H1 (cell line): Measurements from ENCODE around the gene RAPGEF1. TPM values are rescaled to one million over a fixed set of nuclear protein-coding genes. Genes with fewer than 3 reads are reported as not detected.

Source experiments
- CTCF ChIA-PET: fragments of 300-600 bp; sonication (Branson Sonifier 250); formaldehyde crosslinking; loops from one replicate; lab custom pipeline; 2021; ENCODE audit not compliant: partially characterized antibody; lab: Charles Lee
- POLR2A ChIA-PET: fragments of 300-600 bp; sonication (Branson Sonifier 250); formaldehyde crosslinking; loops from one replicate; lab custom pipeline; 2021; ENCODE audit warnings: inconsistent platforms; ENCODE audit not compliant: partially characterized antibody; lab: Charles Lee
- DNase-seq, 2 experiments: peaks; one replicate each; pipeline versions ENCODE4 v3.0.0 to v3.0.0-alpha.2; 2010 to 2022; ENCODE audit warnings: low spot score in 2 of 2, low read depth in 1 of 2, mixed read lengths in 1 of 2
- FAIRE-seq: peaks from 2 replicates; lab custom pipeline; 2011; peaks lifted over from hg19 to GRCh38; lab: Jason Lieb, UNC
- H2AFZ ChIP-seq: 2 replicates; pipeline ENCODE4 v1.8.1; 2012; ENCODE audit warnings: low read length, inconsistent platforms
- H2AK5ac ChIP-seq: 2 replicates; pipeline ENCODE4 v1.6.1; 2013; ENCODE audit warnings: low read depth, low read length
- H2BK120ac ChIP-seq: replicated peaks from 2 replicates; pipeline ENCODE3; 2013; ENCODE audit warnings: low read depth, low read length, inconsistent platforms
- H2BK12ac ChIP-seq: 2 replicates; pipeline ENCODE4 v1.6.1; 2013; ENCODE audit warnings: low read depth, low read length
- H2BK15ac ChIP-seq: 2 replicates; pipeline ENCODE4 v1.6.1; 2013; ENCODE audit warnings: low read length
- H2BK20ac ChIP-seq: 2 replicates; pipeline ENCODE4 v1.6.1; 2013; ENCODE audit warnings: low read length
- H2BK5ac ChIP-seq: 2 replicates; pipeline ENCODE4 v1.6.1; 2013; ENCODE audit warnings: low read depth, low read length
- H3K14ac ChIP-seq: 2 replicates; pipeline ENCODE4 v1.6.1; 2013; ENCODE audit warnings: inconsistent platforms; ENCODE audit not compliant: insufficient read length
- H3K18ac ChIP-seq: 2 replicates; pipeline ENCODE4 v1.6.1; 2013; ENCODE audit warnings: low read length; ENCODE audit errors: extremely low read depth
- H3K23ac ChIP-seq: 2 replicates; pipeline ENCODE4 v1.6.1; 2013; ENCODE audit warnings: inconsistent platforms; ENCODE audit not compliant: insufficient read length
- H3K23me2 ChIP-seq: 2 replicates; pipeline ENCODE4 v1.6.1; 2013; ENCODE audit warnings: low read depth, low read length
- H3K27ac ChIP-seq: 2 replicates; pipeline ENCODE4 v1.6.1; 2011; ENCODE audit warnings: low read depth, low read length, inconsistent platforms
- H3K27me3 ChIP-seq, 4 experiments: replicated peaks in 1 of 4; 1 replicate in 1 of 4; 2 replicates in 3 of 4; pipeline versions ENCODE4 v1.6.1 to v1.8.1; 2011 to 2013; ENCODE audit warnings: low read length in 3 of 4, mild to moderate bottlenecking in 3 of 4, inconsistent platforms in 2 of 4, mixed read lengths in 2 of 4, moderate library complexity in 1 of 4; ENCODE audit not compliant: control insufficient read depth in 3 of 4, insufficient read depth in 3 of 4; ENCODE audit errors: extremely low read depth in 1 of 4
- H3K36me3 ChIP-seq, 4 experiments: 2 replicates each; pipeline versions ENCODE4 v1.6.1 to v1.8.1; 2011 to 2013; ENCODE audit warnings: mild to moderate bottlenecking in 4 of 4, low read length in 3 of 4, moderate library complexity in 2 of 4, control low read depth in 1 of 4, inconsistent platforms in 1 of 4; ENCODE audit not compliant: insufficient read depth in 4 of 4, control insufficient read depth in 2 of 4
- H3K4ac ChIP-seq: replicated peaks from 2 replicates; pipeline ENCODE3; 2013; ENCODE audit warnings: low read length, low read depth, mixed read lengths, inconsistent platforms; ENCODE audit not compliant: insufficient read length
- H3K4me1 ChIP-seq, 4 experiments: replicated peaks in 1 of 4; 1 replicate in 1 of 4; 2 replicates in 3 of 4; pipeline versions ENCODE4 v1.6.1 to v1.8.1; 2011 to 2013; ENCODE audit warnings: low read length in 3 of 4, inconsistent platforms in 2 of 4, mixed read lengths in 1 of 4; ENCODE audit not compliant: insufficient read depth in 4 of 4, control insufficient read depth in 3 of 4
- H3K4me2 ChIP-seq, 2 experiments: 2 replicates each; pipeline versions ENCODE4 v1.6.1 to v1.8.1; 2011 to 2013; ENCODE audit warnings: low read depth in 2 of 2, low read length in 2 of 2, control low read depth in 1 of 2, inconsistent platforms in 1 of 2, mild to moderate bottlenecking in 1 of 2; ENCODE audit not compliant: insufficient read depth in 1 of 2
- H3K4me3 ChIP-seq, 4 experiments: fragments of 200-600, 300-600 bp in 1 of 4; sonication (generic), shearing (Covaris generic), sonication (Bioruptor Twin) in 1 of 4; 2 replicates each; pipeline versions ENCODE4 v1.5.1 to v1.8.1; 2011 to 2016; ENCODE audit warnings: low read length in 4 of 4, low read depth in 3 of 4, control low read depth in 2 of 4, inconsistent platforms in 2 of 4, mild to moderate bottlenecking in 2 of 4, mixed read lengths in 1 of 4, moderate library complexity in 1 of 4; ENCODE audit not compliant: insufficient read depth in 2 of 4; ENCODE audit errors: extremely low read depth in 1 of 4
- H3K56ac ChIP-seq: replicated peaks from 2 replicates; pipeline ENCODE3; 2013; ENCODE audit warnings: low read depth, mild to moderate bottlenecking, mixed read lengths, low read length, inconsistent platforms; ENCODE audit not compliant: insufficient read length
- H3K79me1 ChIP-seq: 2 replicates; pipeline ENCODE4 v1.6.1; 2013; ENCODE audit warnings: low read depth, low read length, control low read depth
- H3K79me2 ChIP-seq, 2 experiments: 2 replicates each; pipeline versions ENCODE4 v1.6.1 to v1.8.1; 2012 to 2013; ENCODE audit warnings: low read length in 2 of 2, mild to moderate bottlenecking in 2 of 2, inconsistent platforms in 1 of 2; ENCODE audit not compliant: insufficient read depth in 2 of 2, control insufficient read depth in 1 of 2
- H3K9ac ChIP-seq, 4 experiments: replicated peaks in 1 of 4; 1 replicate in 1 of 4; 2 replicates in 3 of 4; pipeline versions ENCODE4 v1.6.1 to v1.8.1; 2011 to 2013; ENCODE audit warnings: low read depth in 3 of 4, low read length in 3 of 4, control low read depth in 2 of 4, mild to moderate bottlenecking in 2 of 4, moderate library complexity in 2 of 4, inconsistent platforms in 1 of 4; ENCODE audit errors: extremely low read depth in 1 of 4
- H3K9me3 ChIP-seq, 2 experiments: 2 replicates each; pipeline versions ENCODE4 v1.6.1 to v1.8.1; 2012 to 2013; ENCODE audit warnings: mild to moderate bottlenecking in 2 of 2, moderate library complexity in 2 of 2, control low read depth in 1 of 2, inconsistent platforms in 1 of 2, low read depth in 1 of 2, low read length in 1 of 2, mixed read lengths in 1 of 2; ENCODE audit not compliant: insufficient read depth in 2 of 2
- H4K20me1 ChIP-seq, 2 experiments: replicated peaks in 1 of 2; 2 replicates each; pipeline versions ENCODE3 to v1.8.1; 2011 to 2013; ENCODE audit warnings: inconsistent platforms in 2 of 2, low read length in 2 of 2, mild to moderate bottlenecking in 1 of 2; ENCODE audit not compliant: insufficient read depth in 2 of 2, control insufficient read depth in 1 of 2
- H4K5ac ChIP-seq: 2 replicates; pipeline ENCODE4 v1.6.1; 2013; ENCODE audit warnings: low read length, low read depth, mixed read lengths, inconsistent platforms; ENCODE audit not compliant: insufficient read length
- H4K8ac ChIP-seq: 2 replicates; pipeline ENCODE4 v1.8.0; 2013; ENCODE audit warnings: mild to moderate bottlenecking, moderate library complexity, low read length, inconsistent platforms; ENCODE audit not compliant: insufficient read depth; ENCODE audit errors: extremely low read depth
- H4K91ac ChIP-seq: replicated peaks from 2 replicates; pipeline ENCODE3; 2013; ENCODE audit warnings: low read length, mixed read lengths, inconsistent platforms; ENCODE audit not compliant: insufficient read length
- BACH1 ChIP-seq: IDR thresholded peaks from 2 replicates; pipeline ENCODE4 v1.6.1; 2012; ENCODE audit warnings: low read length, improper control_type of control experiment
- CREB1 ChIP-seq: IDR thresholded peaks from 2 replicates; pipeline ENCODE4 v1.6.1; 2012; ENCODE audit warnings: inconsistent platforms
- USF2 ChIP-seq: IDR thresholded peaks from 2 replicates; pipeline ENCODE4 v1.6.1; 2011; ENCODE audit warnings: low read length, improper control_type of control experiment
- WGBS, 2 experiments: shearing (Covaris generic) in 1 of 2; methylation state at CpG; one replicate each; pipeline versions ENCODE4 v1.1.6 to v1.1.7; 2013 to 2015; ENCODE audit warnings: low lambda C conversion rate in 2 of 2, mixed read lengths in 2 of 2, inconsistent platforms in 1 of 2, low coverage in 1 of 2, missing lambda C conversion rate in 1 of 2; ENCODE audit not compliant: insufficient replicate concordance in 2 of 2, insufficient coverage in 1 of 2, insufficient read length in 1 of 2; ENCODE audit errors: extremely low coverage in 1 of 2, missing lambda C conversion rate in 1 of 2; 5-methylcytosine and 5-hydroxymethylcytosine counted together
- polyA plus RNA-seq, 7 experiments: library from polyadenylated mRNA; depleted of rRNA in 3 of 7; stranded (reverse) in 5 of 7; unstranded in 2 of 7; fragments of >200 nt in 5 of 7; fragments of 200-250 nt in 2 of 7; gene quantifications; 1 replicate in 5 of 7; 2 replicates in 1 of 7; 4 replicates in 1 of 7; pipeline versions ENCODE4 v1.2.1 to v1.2.3, GENCODE V29; 2011 to 2013; ENCODE audit warnings: missing spikeins in 2 of 7, mixed read lengths in 2 of 7
- total RNA-seq: library from RNA; stranded (reverse); fragmentation: NEBNext Ultra II Directional; extraction: Animal tissue kit (Norgen Biotek cat#: 25700); gene quantifications from 2 replicates; pipeline ENCODE4 v1.2.1, GENCODE V29; 2021

RAPGEF1 gene
- total and polyA plus RNA-seq, 2 of the 8 experiments (the other 6 are each of a cell fraction or from before 2014, with no cell fraction given) = 29.7 to 78.9 TPM

DNA sequence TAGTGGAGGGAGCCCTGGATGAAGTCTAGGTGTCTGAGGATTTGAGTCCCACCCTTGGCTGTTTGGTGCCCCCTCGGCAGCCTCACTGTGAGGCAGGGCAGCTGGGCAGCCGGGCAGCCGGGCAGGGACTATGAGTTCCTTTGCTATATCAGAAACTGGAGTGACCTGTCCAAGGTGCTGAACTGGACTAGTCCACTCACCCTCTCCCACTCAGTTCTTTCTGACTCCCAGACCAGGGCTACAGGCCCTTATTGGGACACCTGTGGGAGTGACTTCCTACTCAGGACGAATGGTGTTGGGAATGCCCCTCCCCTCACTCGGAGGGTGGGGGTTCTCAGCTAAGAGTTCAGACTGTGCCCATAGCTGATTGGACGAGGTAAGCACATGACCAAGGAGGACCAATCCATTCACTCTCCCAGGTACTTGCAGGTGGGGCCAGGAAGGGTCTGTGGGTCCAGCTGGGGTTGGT is 34.1 kb upstream of the RAPGEF1 start:
- H3K23me2 ChIP-seq = no peaks in the 10 kb centered on the region
- no peak overlapping the region for H4K8ac ChIP-seq
- TF ChIP-seq USF2 = peak; percentile 56; the same call in 1 of the 2 replicates
- TF ChIP-seq BACH1 = 0 out of 2 replicates have a peak, but pooled peaks have one; percentile 28
- TF ChIP-seq CREB1 = no peak
- TF ChIP-seq, all 59 proteins: peak for 2
- no peak overlapping the region for H2BK20ac ChIP-seq
- H3K4me3 ChIP-seq = no peak overlapping the region
- H3K27ac ChIP-seq = no peak overlapping the region
- no peak overlapping the region for H3K56ac ChIP-seq
- H3K18ac ChIP-seq = no peak overlapping the region
- H2AK5ac ChIP-seq = no peak overlapping the region
- H3K4me1 ChIP-seq = no peaks in the 10 kb centered on the region; a peak in 1 of 7 replicates
- H3K79me2 ChIP-seq = no peaks in the 10 kb centered on the region
- H4K20me1 ChIP-seq = peaks cover 0 to 1% of the 10 kb centered on the region in 2 experiments
- no peak overlapping the region for H4K91ac ChIP-seq
- H3K9me3 ChIP-seq = no peaks in the 10 kb centered on the region
- H2BK12ac ChIP-seq = no peak overlapping the region
- H3K4ac ChIP-seq = no peak overlapping the region
- ChIA-PET CTCF (interaction anchor here (1.0 to 2.0 kb wide), 2 partner anchors 11 to 36 kb away, joined by 3 to 8 read pairs; no protein-coding TSS in a partner anchor), POLR2A (interaction anchor here (1.2 kb wide), 1 partner anchor 33 kb away, joined by 4 read pairs; no protein-coding TSS in a partner anchor)
- WGBS, 2 experiments = 69% methylated on average over 6 of the region's 6 CpGs; no CpG with 5 or more reads in 1 of the 2 experiments
- H3K4me2 ChIP-seq = no peak overlapping the region
- H3K23ac ChIP-seq = no peak overlapping the region
- no peaks in the 10 kb centered on the region for H3K36me3 ChIP-seq
- H2BK5ac ChIP-seq = no peak overlapping the region
- H2BK120ac ChIP-seq = no peak overlapping the region
- FAIRE-seq = peak; percentile 24
- no peak overlapping the region for H2BK15ac ChIP-seq
- DNase-seq = peak in 1 of 2 experiments; percentile 79
- H3K14ac ChIP-seq = no peak overlapping the region
- no peaks in the 10 kb centered on the region for H3K27me3 ChIP-seq
- no peak overlapping the region for H3K9ac ChIP-seq
- H2AFZ ChIP-seq = no peak overlapping the region
- H4K5ac ChIP-seq = no peak overlapping the region
- no peaks in the 10 kb centered on the region for H3K79me1 ChIP-seq
